Activated T-cell treated with anti-CD3 and anti-CD28 coated beads for 1 hour (primary cell): ENCODE results near the gene PCYOX1L.
A peak's percentile ranks its signal among the peaks of the same experiment; 100 is the strongest.

ENCODE experiments used
- DNase-seq: peaks from one replicate; pipeline ENCODE4 v3.0.0-alpha.2; 2020; ENCODE audit warnings: low read depth

The PCYOX1L gene, protein sequence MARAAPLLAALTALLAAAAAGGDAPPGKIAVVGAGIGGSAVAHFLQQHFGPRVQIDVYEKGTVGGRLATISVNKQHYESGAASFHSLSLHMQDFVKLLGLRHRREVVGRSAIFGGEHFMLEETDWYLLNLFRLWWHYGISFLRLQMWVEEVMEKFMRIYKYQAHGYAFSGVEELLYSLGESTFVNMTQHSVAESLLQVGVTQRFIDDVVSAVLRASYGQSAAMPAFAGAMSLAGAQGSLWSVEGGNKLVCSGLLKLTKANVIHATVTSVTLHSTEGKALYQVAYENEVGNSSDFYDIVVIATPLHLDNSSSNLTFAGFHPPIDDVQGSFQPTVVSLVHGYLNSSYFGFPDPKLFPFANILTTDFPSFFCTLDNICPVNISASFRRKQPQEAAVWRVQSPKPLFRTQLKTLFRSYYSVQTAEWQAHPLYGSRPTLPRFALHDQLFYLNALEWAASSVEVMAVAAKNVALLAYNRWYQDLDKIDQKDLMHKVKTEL

DNA sequence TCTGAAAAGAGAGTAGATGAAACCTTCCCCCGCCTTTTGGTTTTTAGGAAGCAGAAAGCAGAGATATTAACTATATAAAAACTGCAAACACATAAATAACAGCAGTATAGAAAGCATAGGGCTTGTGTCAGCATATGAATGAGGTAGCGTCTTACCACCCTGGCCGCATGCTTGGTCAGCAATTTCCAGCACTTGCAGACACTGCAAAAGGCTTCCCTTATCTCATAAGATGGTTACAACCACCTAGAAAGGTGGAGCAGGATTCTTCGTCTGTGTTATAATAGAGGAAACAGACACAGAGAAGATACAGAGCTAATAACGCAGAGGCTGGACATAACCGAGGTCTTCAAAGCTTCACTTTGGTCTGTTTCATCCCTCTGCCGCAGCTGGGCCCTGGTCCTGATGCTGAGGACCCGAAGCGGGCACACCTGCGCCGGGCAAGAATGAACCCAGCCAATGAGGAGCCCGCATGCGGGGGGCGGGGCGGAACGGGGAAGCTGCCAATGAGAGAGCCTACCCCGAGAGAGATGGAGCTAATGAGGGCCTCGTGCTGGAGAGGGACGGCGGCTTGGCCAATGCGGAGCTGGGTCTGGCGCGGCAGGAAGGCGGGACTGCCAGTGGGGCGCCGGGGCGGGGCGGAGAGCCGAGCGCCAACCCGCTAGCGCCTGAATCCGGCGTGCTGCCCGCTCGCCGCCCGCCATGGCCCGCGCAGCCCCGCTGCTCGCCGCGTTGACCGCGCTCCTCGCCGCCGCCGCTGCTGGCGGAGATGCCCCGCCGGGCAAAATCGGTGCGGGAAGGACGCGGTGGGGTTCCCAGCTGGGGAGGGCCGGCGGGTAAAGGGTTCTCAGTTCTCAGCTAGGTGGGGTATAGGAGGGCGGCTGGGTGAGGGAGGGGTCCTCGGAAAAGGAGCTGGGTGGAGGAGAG is at the start of gene PCYOX1L:
Gene PCYOX1L, plus strand, starts transcription at position 677 of the 924 bp plus-strand sequence. Its CDS starts 23 bp downstream, at position 700.
- DNase-seq = peak; percentile 98

DNA sequence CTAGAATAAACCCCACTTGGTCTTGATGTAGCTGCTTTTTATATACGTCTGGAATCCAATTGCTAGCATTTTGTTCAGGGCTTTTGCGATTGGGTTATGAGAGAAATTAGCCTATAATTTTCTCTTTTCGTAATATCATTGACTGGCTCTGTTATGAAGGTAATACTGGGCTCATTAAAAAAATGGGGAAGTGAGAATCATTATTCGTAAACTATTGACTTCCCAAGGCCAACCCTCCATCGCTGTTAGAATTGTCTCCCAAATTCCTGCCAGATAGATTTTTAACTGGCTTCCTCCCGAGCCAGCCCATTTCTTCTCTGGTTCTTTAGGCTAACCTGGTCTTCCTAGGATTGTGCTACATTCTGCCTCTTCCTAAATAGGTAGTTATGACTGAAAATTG is 48.5 kb upstream of the PCYOX1L start:
- no peak for DNase-seq

DNA sequence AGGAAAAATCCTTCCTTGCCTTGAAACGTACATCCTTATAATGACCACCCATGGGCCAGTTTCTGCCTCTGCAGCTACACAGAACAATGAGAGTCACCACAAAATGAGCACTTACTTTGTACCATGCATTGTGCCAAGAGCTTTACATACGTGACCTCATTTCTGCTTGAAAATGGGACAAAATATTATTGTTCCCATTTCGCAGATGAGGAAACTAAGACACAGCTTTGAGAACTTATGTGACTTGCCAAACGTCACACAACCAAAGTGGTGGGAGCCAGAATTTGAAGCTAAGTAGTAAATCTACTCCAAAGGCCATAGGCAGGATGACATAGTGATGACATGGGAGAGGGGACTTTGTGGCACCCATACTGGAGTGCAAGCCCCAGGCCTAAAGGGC is 47.4 kb upstream of the PCYOX1L start:
- DNase-seq = no peak

DNA sequence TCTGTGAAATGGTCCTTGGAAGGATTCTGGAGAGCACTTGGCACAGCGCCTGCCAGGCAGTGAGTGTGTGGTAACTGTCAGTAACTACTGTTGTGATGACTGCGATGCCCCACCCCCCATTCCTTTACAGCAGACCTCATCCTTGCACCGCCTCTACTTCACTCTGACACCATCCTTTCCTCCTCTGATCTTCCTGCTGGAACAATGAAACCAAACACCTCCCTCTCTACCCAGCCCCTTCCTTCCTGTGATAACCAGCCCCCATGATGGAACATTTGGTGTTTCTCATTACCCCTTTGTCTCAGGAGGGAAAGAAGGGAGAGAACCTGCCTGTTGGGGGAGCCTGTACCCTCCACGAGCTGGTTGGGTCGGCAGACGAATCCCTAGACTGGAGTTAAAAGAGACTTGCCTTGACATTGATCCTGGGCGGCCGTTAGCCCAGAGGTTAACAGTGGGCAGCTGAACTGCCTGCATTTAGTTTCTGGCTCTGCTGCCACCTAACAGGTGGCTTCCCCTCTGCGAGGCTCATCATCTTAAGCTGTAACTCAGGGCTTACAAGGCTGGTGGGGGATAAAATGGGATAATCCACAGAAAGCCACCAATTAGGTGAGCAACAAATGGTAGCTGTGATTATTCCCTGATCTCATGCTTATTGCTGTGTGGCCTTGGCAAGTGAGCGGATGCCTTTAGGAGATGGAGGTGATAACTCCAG is 46.7 kb upstream of the PCYOX1L start:
- DNase-seq = no peak

DNA sequence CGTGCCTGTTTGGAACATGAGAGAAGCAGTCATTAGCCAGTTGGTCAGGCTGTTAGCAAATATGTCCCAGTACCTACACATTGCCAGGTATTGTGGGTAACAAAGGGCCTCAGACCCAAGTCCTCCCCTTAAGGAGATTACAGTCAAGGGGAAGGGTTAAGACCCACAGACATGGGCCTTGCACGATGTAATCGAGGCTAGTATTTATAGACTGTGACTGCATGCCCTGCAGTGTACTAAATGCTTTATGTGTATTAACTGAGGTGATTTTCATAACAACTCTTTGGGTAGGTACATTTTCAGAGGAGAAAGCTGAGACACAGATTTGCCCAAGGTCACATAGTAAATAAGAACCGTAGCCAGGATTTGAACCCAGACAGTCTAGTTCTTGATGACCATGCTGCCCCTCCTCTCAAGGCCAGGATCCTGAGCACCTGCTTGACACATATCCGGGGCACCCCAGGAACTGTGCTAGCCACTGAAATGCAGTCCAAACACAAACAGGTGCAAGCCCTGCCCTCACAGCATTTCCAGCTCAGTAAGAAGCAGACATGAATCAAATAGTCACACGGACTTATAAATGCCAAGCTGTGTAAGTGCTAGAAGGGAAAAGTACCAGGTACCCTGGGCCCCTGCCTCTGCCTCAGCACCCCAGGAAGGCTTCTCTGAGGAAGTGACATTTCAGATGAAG is 44.5 kb upstream of the PCYOX1L start:
- no peak for DNase-seq

DNA sequence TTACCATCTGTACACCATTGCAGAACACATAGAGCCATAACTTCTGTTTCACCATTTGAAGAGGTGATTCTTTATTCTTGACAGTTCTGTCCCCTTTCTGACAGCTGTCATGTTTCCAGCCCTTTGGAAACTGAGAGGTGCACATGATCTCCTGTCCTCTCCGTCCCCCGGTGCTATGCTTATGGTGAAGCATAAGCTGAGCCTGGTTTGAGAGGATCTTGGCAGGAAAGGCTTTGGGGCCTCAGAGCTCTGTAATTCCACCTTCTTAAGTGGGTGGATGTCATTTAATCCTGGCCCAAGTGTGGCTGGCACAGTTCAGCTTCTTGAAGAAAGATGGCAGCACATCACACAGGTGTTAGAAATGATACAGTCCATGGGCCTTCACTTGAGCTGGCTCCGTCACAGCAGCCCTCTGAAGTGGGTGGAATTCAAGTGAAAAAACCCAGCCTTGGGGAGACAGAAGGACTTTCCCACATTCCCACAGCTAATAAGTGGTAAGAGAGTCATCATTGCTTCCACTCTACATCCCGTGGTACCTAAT is 43.2 kb upstream of the PCYOX1L start:
- no peak for DNase-seq

DNA sequence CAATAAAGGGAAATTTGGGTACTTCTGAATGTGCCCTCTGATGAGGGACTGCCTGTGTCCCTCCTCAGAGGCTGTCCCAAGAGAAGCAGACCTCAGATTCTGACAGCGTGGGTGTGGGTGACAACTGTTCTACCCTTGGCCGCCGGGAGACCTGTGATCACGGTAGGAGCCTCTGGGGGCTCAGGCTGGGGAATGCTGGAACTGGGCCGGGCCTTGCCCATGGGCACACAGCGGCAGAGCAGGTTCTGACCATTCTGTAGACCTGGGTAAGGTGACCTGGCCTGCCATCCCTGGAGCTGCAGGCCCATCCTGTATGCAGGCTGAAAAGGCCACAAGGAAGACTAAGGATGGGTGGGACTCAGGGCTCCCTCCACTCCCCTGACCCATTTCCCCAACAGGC is 42.1 kb upstream of the PCYOX1L start:
- DNase-seq = no peak

DNA sequence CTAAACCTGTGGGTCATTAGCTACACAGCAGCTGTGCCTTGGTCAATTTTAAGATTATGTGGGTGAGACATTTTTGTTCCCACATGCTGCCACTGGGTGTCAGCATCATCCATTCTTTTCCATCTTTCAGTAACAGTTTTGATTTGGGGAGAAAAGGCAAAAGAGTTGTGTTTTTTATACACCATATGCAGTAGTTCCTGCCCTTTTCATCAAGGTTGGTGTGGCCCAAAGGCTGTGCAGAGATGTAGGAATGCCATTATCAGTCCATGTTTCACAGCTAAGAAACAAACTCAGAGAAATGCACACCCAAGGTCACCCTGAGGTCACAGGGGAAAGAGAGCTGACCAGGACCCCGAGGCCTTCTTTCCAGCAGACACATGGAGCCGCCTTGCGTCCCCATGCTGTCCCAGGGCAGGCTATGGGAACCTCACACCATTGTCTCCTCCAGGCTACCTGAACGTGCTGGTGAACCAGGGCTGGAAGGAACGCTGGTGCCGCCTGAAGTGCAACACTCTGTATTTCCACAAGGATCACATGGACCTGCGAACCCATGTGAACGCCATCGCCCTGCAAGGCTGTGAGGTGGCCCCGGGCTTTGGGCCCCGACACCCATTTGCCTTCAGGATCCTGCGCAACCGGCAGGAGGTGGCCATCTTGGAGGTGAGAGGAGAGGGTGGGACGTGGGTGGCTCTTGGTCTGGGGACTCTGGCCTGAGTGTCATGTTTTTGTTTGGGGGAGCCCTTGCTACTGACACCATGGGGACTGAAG is 40.4 kb upstream of the PCYOX1L start:
- DNase-seq = no peak

DNA sequence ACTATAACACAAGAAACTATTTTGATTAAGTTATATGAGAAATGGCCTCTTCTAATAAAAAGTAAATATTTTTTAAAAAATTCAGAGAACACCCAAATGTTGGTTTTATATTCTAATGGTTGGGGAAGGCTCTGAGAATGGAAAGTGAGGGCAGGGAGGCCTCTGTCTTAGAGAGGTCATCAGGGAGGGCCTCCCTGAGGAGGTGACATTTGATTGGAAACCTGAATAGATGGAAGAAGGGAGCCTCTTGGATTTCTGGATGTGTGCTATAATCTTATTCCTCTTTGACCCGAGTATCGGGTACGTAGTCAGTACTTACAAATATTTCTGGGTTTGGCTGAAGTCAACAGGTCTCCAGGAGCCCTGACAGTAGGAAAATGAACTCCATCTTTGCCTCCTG is 38.7 kb upstream of the PCYOX1L start:
- no peak for DNase-seq

DNA sequence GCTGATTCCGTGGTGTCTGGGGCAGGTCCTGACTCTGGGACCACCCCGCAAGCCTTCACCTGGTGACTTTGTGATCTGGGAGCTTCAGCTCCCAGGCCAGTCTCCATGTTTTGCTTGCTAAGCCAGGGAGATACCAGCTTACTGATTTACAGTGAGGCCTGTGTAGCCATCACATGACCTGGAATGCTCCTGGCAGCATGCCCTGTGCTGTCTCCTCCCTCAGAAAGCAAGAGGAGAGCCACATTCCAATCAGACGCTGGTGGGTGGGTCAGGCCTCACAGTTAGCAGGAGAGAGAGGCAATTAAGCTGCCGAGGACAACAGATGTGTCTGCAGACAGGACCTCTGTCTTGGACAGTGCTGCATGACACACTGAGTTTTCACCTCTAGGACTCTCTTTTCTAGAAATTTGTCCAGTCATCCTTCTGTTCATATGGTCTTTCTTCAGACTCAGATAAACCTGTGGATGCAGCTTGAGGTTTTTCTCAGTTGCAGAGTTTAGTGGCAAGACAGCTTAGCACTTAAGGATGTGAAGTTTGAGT is 37.0 kb upstream of the PCYOX1L start:
- DNase-seq = no peak

DNA sequence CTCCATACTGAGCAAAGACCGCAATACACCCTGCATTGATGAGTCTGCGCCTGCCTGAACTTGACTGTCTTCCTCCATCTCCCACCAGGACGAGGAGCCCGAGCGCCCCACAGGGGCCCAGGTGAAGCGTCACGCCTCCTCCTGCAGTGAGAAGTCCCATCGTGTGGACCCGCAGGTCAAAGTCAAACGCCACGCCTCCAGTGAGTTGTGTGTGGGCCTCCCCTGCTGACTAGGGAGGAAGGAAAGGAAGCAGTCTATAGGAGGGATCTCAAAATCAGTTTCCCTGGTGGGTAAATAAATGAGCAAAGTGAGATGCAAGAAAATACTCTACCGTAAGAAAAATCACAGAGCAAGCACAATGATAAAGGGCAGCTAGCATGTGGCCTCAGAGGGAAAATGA is 35.3 kb upstream of the PCYOX1L start:
- no peak for DNase-seq

DNA sequence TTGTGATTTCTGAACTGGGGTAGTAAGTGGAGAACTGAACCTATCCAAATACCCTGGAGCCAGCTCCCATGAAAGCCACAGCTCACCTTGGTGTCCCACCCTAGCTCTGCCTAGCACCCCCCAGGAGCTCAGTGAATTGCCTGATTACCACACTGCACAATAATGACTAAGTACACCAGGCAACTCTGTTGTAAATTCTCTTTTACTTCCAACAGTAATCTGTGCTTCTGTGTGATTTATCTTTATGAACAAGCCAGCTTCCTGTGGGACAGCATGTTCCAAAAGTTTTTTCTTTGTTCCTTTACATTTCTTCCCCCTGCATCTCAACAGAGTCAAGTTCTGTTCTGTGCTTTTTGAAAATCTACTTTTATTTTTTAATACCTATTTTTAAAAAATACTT is 34.6 kb upstream of the PCYOX1L start:
- DNase-seq = no peak

DNA sequence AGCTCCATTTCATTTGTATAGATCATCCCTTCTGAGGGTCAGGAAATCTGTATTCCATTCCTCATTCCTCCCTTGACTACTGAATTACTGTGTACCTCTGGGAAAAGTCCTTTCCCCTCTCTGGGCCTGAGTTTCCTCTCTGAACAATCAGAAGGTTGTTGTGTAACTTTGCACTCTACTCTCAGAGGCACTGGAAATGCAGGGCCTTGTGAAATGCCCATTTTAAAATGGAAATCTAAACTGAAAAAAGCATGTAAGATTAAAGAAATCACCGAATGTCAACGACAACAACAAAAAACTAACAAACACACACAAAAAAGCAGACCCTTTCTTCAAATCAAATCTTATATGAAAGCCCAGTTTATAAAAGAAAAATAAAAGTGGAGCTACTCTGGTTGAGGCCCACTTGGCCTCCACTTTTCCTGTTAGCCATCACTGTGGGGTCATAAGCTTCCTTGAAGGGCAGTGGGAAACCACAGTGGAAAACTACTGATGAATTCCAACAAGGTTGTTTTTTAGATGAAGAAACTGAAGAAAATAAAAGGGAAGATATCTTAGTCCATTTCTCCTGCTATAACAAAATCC is 34.1 kb upstream of the PCYOX1L start:
- DNase-seq = no peak

DNA sequence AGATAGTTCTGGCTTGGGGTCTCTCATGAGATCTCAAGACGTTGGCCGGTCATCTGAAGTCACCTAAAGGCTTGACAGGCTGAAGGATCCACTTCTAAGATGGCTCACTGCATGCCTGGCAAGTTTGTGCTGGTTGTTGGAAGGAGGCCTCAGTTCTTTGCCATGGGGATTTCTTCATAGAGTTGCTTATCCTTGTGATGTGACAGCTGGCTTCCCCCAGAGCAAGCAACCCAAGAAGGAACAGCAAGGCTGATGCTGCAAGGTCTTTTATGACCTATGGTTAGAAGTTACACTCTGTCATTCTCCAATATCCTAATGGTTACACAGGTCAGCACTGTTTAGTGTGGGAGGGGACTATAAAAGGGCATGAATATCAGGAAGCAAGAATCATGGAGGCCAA is 33.2 kb upstream of the PCYOX1L start:
- no peak for DNase-seq

DNA sequence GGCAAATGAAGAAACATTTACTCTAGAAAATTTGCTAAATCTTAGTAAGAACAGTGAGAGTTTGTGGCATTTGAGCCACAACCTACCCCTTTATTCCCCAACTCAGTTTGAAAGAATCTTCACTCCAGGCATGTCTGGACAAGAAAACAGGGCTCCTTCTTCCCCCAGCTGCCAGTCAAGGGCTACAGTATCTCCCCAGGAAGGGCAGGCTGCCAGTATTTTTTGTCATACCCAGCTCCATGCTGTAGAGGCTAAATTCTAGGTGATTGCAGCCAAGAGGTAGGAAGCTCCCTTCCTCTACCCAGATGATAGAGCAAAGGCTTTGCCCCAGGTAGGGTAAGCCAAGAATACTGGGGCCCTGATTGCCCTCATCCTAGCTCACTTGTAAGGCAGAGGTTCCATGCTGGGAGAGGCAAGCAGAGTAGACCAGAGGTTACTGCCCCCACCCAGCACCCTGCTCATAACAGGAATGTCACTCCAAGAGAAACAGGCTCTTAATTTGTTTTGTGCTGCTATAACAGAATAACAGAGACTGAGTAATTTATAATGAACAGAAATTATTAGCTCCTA is 32.6 kb upstream of the PCYOX1L start:
- DNase-seq = no peak

DNA sequence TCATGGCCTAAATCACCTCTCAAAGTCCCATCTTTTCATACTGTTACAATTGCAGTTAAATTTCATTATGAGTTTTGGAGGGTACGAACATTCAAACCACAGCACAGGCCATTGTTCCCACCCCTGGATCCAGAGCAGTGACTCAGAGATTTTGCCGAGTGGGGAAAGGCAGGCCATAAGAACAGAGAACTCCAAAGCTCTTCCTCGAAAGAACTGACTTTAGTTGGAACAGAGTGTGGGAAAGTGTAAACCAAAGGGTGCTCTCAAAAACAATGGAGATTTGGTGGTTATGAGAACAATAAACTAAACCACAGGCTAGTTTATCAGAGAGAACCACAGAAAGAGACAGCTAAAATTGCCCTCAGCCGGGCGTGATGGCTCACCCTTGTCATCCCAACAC is 32.0 kb upstream of the PCYOX1L start:
- no peak for DNase-seq

DNA sequence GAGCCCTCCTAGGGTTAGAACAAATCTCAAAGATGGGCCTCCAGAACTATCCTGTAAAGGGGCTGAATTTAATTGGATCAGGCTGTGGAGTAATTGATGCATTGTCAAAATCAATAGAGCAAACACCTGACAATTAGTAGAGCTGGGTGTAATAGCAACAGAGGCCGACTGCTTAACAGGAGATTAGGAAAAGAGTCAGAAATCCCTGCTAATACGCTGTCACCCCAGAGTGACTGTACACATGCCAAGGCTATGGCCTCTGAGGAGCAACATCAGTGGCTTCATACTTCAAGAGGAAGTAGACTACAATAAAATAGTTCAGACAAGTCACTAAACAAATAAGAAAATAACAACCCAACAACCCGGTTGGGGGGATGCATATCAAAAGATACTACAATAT is 31.2 kb upstream of the PCYOX1L start:
- no peak for DNase-seq

DNA sequence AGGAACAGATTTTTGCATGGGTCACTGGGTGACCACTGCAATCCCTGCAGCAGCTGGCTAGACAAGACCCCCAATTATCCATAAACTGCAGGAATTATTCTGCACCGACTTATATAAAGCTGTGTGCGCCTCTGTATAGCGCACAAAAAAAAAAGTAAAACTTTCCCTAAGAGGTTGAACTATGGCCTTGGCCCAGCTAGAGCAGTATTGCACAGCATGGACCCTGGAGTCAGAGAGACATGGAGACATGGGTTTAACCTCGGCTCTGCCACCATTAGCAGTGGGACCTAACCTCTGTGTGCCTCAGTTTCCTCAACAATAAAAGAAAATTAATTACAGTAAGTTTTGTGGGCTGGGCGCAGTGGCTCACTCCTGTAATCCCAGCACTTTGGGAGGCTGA is 29.7 kb upstream of the PCYOX1L start:
- no peak for DNase-seq

DNA sequence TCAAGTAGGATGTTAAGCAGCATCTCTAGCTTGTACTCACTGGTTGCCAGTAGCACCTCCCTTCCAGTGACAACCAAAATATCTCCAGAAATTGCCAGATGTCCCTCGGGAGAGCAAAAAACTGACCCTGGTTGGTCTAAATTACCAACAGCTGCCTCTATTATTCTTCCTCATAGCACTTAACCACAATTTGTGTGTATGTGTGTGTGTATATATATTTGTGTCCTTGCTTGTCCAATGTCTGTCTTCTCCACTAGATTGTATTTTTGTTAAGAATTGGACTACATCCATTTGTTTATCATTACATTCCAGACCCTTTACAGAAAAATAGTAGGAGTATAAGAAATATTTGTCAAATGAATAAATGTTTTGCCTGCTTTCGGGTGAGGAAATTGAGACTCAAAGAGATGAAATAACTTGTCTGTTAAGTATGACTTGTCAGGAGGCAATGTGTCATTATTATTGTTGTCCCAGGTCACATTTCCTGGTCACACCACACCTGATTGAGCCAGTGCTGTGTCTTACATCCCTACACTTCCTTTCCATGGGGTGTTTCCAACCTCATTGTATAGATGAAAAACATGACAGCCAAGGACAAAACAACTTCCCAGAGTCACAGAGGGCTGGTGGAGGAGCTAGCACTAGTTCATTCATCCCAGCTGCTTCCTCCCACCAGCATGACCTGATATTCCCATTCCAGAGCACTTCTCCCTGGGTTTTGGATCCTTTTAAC is 24.0 kb upstream of the PCYOX1L start:
- DNase-seq = no peak
